RPMI8226 (cell line): ENCODE measurements around the gene RHBDD1.
A peak's percentile ranks its signal among the peaks of the same experiment; 100 is the strongest.

Experiments used
- DNase-seq: peaks from one replicate; pipeline ENCODE4 v3.0.0-alpha.2; 2015

Gene RHBDD1

GRCh38 chr2:226835796-226836547 is at the start of gene RHBDD1:
TSS of gene RHBDD1 (plus strand) at chr2:226836054. CDS start at chr2:226864694, 28,640 bp downstream.
- DNase-seq: peak; percentile 94

GRCh38 chr2:226788064-226788463 is 47.8 kb upstream of the RHBDD1 start:
- DNase-seq: no peak

GRCh38 chr2:226788881-226789490 is 46.9 kb upstream of the RHBDD1 start:
- no peak for DNase-seq

GRCh38 chr2:226790011-226790410 is 45.8 kb upstream of the RHBDD1 start:
- DNase-seq: no peak

GRCh38 chr2:226790431-226790830 is 45.4 kb upstream of the RHBDD1 start:
- no peak for DNase-seq

GRCh38 chr2:226791056-226791486 is 44.8 kb upstream of the RHBDD1 start:
- peak; percentile 48 for DNase-seq

- DNase-seq: peak; percentile 89
Measured at GRCh38 chr2:226791487-226792081, 44.3 kb upstream of the RHBDD1 start.

- no peak for DNase-seq
Measured at GRCh38 chr2:226792155-226792881, 43.5 kb upstream of the RHBDD1 start.

GRCh38 chr2:226793646-226794045 is 42.2 kb upstream of the RHBDD1 start:
- DNase-seq: no peak

- no peak for DNase-seq
Measured at GRCh38 chr2:226794196-226794661, 41.6 kb upstream of the RHBDD1 start.

GRCh38 chr2:226794751-226795171 is 41.1 kb upstream of the RHBDD1 start:
- DNase-seq: no peak

- DNase-seq: no peak
Measured at GRCh38 chr2:226795281-226796011, 40.4 kb upstream of the RHBDD1 start.

GRCh38 chr2:226796012-226796839 is 39.6 kb upstream of the RHBDD1 start:
- no peak for DNase-seq

- no peak for DNase-seq
Measured at GRCh38 chr2:226796840-226797288, 39.0 kb upstream of the RHBDD1 start.

- DNase-seq: no peak
Measured at GRCh38 chr2:226797289-226797988, 38.4 kb upstream of the RHBDD1 start.

- DNase-seq: no peak
Measured at GRCh38 chr2:226797989-226798421, 37.8 kb upstream of the RHBDD1 start.

- peak; percentile 37 for DNase-seq
Measured at GRCh38 chr2:226798422-226799210, 37.2 kb upstream of the RHBDD1 start.

GRCh38 chr2:226799211-226799975 is 36.5 kb upstream of the RHBDD1 start, which contains the start of gene IRS1:
TSS of gene IRS1 (minus strand) at chr2:226799820. CDS start at chr2:226798738, 1,082 bp downstream.
- peak; percentile 56 for DNase-seq
